DMS53 (cell line): ENCODE measurements around the gene RABGGTA.
A peak's percentile ranks its signal among the peaks of the same experiment; 100 is the strongest.
"Not testable (repeated sequence)": the region's sequence is repeated elsewhere in the genome, so short reads cannot be mapped to it uniquely, and the experiment has no call there.

Experiments used
- DNase-seq: peaks from one replicate; lab custom pipeline; 2025; lab: John Stamatoyannopoulos, UW

Gene RABGGTA

GRCh38 chr14:24240110-24240918, 31.1 kb downstream of the RABGGTA start:
- no peak for DNase-seq

- no peak for DNase-seq
Observed at GRCh38 chr14:24238527-24239037, 32.8 kb downstream of the RABGGTA start.

GRCh38 chr14:24238123-24238522, 33.3 kb downstream of the RABGGTA start:
- no peak for DNase-seq

- DNase-seq, result no peak
Observed at GRCh38 chr14:24237463-24237955, 33.9 kb downstream of the RABGGTA start.

GRCh38 chr14:24236689-24237462, 34.5 kb downstream of the RABGGTA start:
- DNase-seq, result no peak

GRCh38 chr14:24235804-24236688, 35.4 kb downstream of the RABGGTA start:
- no peak for DNase-seq

GRCh38 chr14:24234095-24235005, 37.0 kb downstream of the RABGGTA start:
- no peak for DNase-seq

GRCh38 chr14:24233538-24233866, 37.9 kb downstream of the RABGGTA start:
- peak; percentile 29 for DNase-seq

GRCh38 chr14:24232645-24233537, 38.5 kb downstream of the RABGGTA start, which contains the start of gene GMPR2:
Gene GMPR2, plus strand, starts transcription at chr14:24232929. Its CDS starts 325 bp downstream, at chr14:24233254.
- DNase-seq, result no peak

- peak; percentile 86 for DNase-seq
Observed at GRCh38 chr14:24232121-24232644, 39.2 kb downstream of the RABGGTA start, which contains the start of gene NEDD8. Gene NEDD8, minus strand, starts transcription at chr14:24232367. Its CDS starts 100 bp downstream, at chr14:24232267.

- peak; percentile 41 for DNase-seq
Observed at GRCh38 chr14:24231263-24232120, 39.9 kb downstream of the RABGGTA start.

- DNase-seq, result no peak
Observed at GRCh38 chr14:24228902-24229301, 42.5 kb downstream of the RABGGTA start.

GRCh38 chr14:24226473-24226872, 44.9 kb downstream of the RABGGTA start:
- no peak for DNase-seq

GRCh38 chr14:24224618-24225071, 46.8 kb downstream of the RABGGTA start:
- no peak for DNase-seq

GRCh38 chr14:24222987-24223386, 48.4 kb downstream of the RABGGTA start:
- DNase-seq, result not testable (repeated sequence)

GRCh38 chr14:24219521-24219920, 51.9 kb downstream of the RABGGTA start:
- no peak for DNase-seq

GRCh38 chr14:24219080-24219479, 52.3 kb downstream of the RABGGTA start:
- no peak for DNase-seq

GRCh38 chr14:24216876-24217275, 54.5 kb downstream of the RABGGTA start:
- not testable (repeated sequence) for DNase-seq
